ENCODE results near the gene PSMD5.

DNA sequence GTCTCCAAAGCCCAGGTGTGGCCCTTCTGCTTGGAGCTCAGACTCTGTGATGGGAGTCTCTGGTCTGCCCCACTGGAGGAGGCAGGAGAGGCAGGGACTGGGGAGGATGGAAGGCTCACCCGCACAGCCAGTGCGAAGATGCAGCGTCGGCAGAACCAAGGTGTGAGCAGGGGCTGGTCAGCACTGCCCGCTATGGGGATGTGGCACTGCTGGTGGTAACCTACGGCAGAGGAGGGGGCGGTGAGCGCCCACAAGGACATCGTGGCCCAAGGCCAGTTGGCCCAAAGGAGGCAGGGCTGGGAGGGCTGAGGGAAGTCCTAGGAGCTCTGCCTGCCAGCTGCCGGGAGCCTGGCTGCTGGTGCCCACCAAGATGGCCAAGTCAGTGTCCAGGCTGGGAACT, 27.0 kb upstream of the PSMD5 start:
- TF ChIP-seq, protein P1, sequence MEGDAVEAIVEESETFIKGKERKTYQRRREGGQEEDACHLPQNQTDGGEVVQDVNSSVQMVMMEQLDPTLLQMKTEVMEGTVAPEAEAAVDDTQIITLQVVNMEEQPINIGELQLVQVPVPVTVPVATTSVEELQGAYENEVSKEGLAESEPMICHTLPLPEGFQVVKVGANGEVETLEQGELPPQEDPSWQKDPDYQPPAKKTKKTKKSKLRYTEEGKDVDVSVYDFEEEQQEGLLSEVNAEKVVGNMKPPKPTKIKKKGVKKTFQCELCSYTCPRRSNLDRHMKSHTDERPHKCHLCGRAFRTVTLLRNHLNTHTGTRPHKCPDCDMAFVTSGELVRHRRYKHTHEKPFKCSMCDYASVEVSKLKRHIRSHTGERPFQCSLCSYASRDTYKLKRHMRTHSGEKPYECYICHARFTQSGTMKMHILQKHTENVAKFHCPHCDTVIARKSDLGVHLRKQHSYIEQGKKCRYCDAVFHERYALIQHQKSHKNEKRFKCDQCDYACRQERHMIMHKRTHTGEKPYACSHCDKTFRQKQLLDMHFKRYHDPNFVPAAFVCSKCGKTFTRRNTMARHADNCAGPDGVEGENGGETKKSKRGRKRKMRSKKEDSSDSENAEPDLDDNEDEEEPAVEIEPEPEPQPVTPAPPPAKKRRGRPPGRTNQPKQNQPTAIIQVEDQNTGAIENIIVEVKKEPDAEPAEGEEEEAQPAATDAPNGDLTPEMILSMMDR (conservative IDR thresholded peaks at IDR 0.05 in 1 of 2, IDR thresholded peaks at IDR 0.05 in 1 of 2; ENCODE audit: low read depth in 1 of 2, low read length in 2 of 2): no peak
- TF ChIP-seq EZH2 (IDR thresholded peaks at IDR 0.05; ENCODE audit: low read length, missing control alignments): no peak

All from fibroblast of lung (primary cell).